ES-I3 (cell line): Measurements from ENCODE around the gene PGM5.
"Not testable (repeated sequence)": the region's sequence is repeated elsewhere in the genome, so short reads cannot be mapped to it uniquely, and the experiment has no call there.

Experiments used
- H3K36me3 ChIP-seq: 2 replicates; pipeline ENCODE4 v1.6.1; 2013; ENCODE audit warnings: mild to moderate bottlenecking, low read length, control low read depth, moderate library complexity; ENCODE audit not compliant: insufficient read depth
- H3K4me1 ChIP-seq: 2 replicates; pipeline ENCODE4 v1.6.1; 2013; ENCODE audit warnings: mild to moderate bottlenecking, control low read depth, low read length; ENCODE audit not compliant: insufficient read depth
- H3K9ac ChIP-seq: 2 replicates; pipeline ENCODE4 v1.6.1; 2013; ENCODE audit warnings: low read depth, mild to moderate bottlenecking, low read length, moderate library complexity
- H3K9me3 ChIP-seq: 2 replicates; pipeline ENCODE4 v1.6.1; 2013; ENCODE audit warnings: mild to moderate bottlenecking, low read length, moderate library complexity; ENCODE audit not compliant: control insufficient read depth, insufficient read depth

The PGM5 gene

GRCh38 chr9:68356380-68357118, at the start of gene PGM5:
TSS of gene PGM5 (plus strand) at chr9:68356611. CDS start at chr9:68357128, 517 bp downstream.
- H3K4me1 ChIP-seq, H3K9me3 ChIP-seq, H3K36me3 ChIP-seq: not testable (repeated sequence)
- H3K9ac ChIP-seq = peak within 1 kb of the TSS; percentile 40; the same call in 1 of the 2 replicates

- not testable (repeated sequence) for H3K9me3 ChIP-seq, H3K4me1 ChIP-seq, H3K9ac ChIP-seq, H3K36me3 ChIP-seq
Observed at GRCh38 chr9:68307127-68307526, 49.3 kb upstream of the PGM5 start.

DNA sequence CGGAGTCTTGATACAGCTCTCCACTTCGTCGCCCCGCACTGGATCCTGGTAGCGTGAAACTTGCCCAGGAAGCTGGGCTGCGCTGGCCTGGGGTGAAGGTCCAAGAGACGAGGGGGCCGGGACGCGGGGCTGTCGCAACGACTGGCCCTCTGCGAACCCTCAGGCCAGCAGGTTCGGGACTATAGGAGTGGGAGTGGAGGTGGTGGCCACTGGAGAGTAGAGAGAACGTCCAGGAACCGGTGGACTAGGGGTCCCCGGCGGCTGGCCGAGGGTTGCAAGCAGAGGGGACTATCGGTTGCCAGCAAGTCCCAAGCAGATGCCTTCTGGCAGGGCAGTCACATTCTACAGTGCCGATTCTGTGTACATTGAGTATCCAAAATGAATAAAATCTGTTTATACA, 48.8 kb upstream of the PGM5 start:
- H3K9ac ChIP-seq, H3K4me1 ChIP-seq, H3K9me3 ChIP-seq, H3K36me3 ChIP-seq: not testable (repeated sequence)

GRCh38 chr9:68311208-68311607, 45.2 kb upstream of the PGM5 start:
- not testable (repeated sequence) for H3K9ac ChIP-seq

DNA sequence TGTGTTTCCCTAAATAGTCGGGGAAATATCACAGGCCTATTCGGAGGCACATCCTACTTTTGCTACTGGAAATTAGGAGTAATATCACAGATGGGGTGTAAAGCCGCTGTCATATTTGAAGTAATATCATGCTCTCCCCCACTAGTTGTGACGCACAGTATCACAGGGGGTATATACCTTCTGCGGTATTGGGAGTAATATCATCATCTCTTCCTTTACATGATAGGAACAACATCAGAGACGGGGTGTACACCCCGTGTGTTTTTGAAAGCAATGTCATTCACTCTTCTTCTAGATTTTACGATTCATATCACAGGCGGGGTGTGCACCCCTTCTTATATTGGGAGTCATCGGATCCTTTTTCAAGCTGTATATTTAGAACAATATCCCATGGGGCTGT, 38.2 kb upstream of the PGM5 start:
- H3K9ac ChIP-seq, H3K9me3 ChIP-seq, H3K36me3 ChIP-seq, H3K4me1 ChIP-seq: not testable (repeated sequence)

More at GRCh38 chr9:68311208-68311607, 45.2 kb upstream of the PGM5 start:
- not testable (repeated sequence) for H3K9me3 ChIP-seq, H3K4me1 ChIP-seq, H3K36me3 ChIP-seq

DNA sequence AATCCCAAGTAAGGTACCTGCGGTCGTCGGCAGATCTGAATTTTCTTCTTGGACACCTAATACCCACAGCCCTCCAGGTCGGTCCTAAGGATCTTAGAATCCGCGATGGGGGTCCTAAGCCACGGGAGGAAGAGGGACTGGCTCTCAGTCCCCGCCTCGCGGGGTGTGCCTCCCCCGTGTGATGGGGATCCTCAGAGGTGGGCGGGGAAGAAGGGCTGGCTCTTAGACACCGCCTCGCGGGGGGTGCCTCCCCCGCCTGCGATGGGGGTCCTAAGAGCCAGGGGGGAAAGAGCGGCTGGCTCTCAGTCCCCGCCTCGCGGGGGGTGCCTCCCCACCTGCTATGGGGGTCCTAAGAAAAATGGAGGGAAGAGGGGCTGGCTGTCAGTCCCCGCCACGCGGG, 32.7 kb upstream of the PGM5 start:
- H3K36me3 ChIP-seq, H3K4me1 ChIP-seq, H3K9me3 ChIP-seq, H3K9ac ChIP-seq: not testable (repeated sequence)

- H3K4me1 ChIP-seq, H3K9ac ChIP-seq, H3K9me3 ChIP-seq, H3K36me3 ChIP-seq: not testable (repeated sequence)
Observed at GRCh38 chr9:68324518-68324917, 31.9 kb upstream of the PGM5 start.

DNA sequence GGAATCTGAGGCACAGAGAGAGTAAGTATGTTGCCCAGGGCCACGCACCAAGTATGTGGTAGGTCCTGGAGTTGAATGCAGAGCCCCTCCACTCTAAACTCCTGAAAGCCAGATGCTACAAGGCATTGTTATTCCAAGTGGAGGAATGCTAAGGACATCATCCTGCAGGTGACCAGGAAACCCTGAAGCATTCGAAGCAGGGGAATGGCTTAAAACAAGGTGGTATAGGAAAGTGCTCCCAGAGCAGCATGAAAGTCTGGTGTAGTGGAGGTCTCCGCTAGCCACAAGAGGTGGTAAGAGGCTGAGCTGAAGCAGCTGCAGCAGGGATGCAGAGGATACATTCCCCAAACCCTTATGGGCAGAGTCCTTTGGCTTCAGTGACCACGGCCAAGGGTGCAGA, 27.3 kb upstream of the PGM5 start:
- H3K4me1 ChIP-seq, H3K36me3 ChIP-seq, H3K9me3 ChIP-seq, H3K9ac ChIP-seq: not testable (repeated sequence)

DNA sequence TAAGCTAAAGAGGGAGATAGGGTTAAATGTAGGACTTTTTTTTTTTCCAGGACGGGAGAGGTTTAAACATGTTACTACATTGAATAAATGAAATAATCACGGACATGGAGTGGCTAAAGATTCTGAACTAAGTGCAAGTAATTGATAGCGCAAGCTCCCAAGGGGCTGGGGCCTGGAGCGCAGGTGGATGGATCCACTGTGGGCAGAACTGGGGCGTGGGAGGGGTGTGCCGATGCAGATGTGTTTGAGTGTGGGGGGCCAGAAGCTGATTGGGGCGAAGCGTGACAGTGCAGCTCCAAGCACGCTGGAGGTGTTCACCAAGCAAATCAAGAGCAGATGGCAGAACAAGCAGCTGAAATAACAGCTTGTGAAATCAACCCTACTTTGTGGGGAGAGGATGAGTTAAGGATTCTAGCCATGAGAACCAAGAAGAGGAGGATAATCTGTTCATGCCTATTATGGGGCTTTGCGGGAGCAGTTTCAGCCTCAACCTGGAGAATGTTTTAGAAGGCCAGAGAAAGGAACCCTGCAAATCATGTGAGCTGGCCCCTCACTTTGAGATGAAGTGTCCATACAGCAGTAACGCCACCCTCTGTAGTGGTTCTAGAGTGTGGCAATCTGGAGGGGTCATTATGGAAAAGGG, 25.8 kb upstream of the PGM5 start:
- H3K36me3 ChIP-seq, H3K9me3 ChIP-seq, H3K4me1 ChIP-seq, H3K9ac ChIP-seq: not testable (repeated sequence)

DNA sequence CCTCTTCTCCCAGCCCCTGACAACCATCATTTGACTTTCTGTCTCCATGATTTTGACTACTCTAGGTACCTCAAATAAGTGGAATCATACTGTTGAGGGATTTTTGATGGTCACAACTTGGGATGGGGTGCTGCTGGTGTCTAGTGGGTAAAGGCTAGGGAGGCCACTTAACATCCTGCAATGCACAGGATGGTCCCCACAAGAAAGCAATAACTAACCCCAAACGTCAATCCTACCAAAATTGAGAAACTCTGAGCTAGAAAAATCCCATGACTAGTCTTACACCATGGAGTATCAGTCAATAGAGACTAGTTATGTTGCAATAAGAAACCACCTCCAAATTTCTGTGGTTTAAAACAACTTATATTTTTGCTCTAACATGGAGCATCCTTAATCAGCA, 24.3 kb upstream of the PGM5 start:
- H3K4me1 ChIP-seq, H3K36me3 ChIP-seq, H3K9me3 ChIP-seq, H3K9ac ChIP-seq: not testable (repeated sequence)

- not testable (repeated sequence) for H3K4me1 ChIP-seq, H3K9ac ChIP-seq, H3K9me3 ChIP-seq, H3K36me3 ChIP-seq
Observed at GRCh38 chr9:68335935-68336334, 20.5 kb upstream of the PGM5 start.

DNA sequence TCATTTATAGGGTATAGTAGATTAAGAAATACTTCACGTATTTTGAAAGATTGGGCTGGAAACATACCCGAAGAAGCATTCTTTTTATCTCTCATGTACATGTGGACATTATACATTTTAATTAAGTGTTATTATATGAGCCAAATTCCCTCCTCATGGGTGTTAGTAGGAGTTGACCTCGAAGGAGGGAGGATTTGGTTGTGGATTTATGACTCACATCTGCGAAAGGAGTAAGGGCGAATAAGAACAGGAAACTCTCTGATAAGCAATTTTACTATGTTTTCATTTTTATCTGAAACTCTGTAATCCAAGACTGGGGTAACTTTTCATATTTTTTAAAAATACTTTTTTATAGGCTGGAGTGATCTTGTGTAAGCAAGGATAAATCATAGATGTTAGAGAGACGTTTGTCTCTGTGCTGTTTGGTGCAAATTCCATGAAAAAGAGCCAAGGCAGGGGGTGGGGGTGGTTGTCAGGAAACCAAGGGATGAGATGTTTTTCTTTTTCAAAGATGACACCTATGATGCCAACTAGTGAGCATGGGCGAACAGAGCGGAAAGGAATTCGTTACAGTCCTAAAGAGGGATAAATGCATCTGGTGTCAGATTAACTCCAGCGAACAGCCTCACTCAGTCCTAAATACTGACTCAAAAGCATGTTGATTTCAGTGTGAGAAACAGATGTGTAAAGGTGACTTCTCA, 19.6 kb upstream of the PGM5 start:
- not testable (repeated sequence) for H3K9ac ChIP-seq, H3K4me1 ChIP-seq, H3K9me3 ChIP-seq, H3K36me3 ChIP-seq

- not testable (repeated sequence) for H3K9me3 ChIP-seq, H3K36me3 ChIP-seq, H3K4me1 ChIP-seq, H3K9ac ChIP-seq
Observed at GRCh38 chr9:68338000-68338399, 18.4 kb upstream of the PGM5 start.

GRCh38 chr9:68342265-68343025, 14.0 kb upstream of the PGM5 start:
- H3K36me3 ChIP-seq, H3K9me3 ChIP-seq, H3K9ac ChIP-seq, H3K4me1 ChIP-seq: not testable (repeated sequence)

- H3K4me1 ChIP-seq, H3K36me3 ChIP-seq, H3K9me3 ChIP-seq, H3K9ac ChIP-seq: not testable (repeated sequence)
Observed at GRCh38 chr9:68343242-68343641, 13.2 kb upstream of the PGM5 start.
